Left ventricle myocardium inferior (tissue), 1 donor: ENCODE measurements around the gene ADCY7. TPM values are rescaled to one million over a fixed set of nuclear protein-coding genes. Genes with fewer than 3 reads are reported as not detected.

Experiments
- DNase-seq: peaks from one replicate; pipeline ENCODE4 v3.0.0-alpha.2; 2020
- H3K27ac ChIP-seq: fragments of 200-600 bp; replicated peaks from 2 replicates; pipeline ENCODE4 v1.8.0; 2021
- H3K27me3 ChIP-seq: fragments of 200-600 bp; 2 replicates; pipeline ENCODE4 v1.8.0; 2021; ENCODE audit warnings: low read depth
- H3K36me3 ChIP-seq: fragments of 200-600 bp; 2 replicates; pipeline ENCODE4 v1.8.0; 2021
- H3K4me1 ChIP-seq: fragments of 200-600 bp; 2 replicates; pipeline ENCODE4 v1.8.0; 2021
- H3K4me3 ChIP-seq: fragments of 200-600 bp; 2 replicates; pipeline ENCODE4 v1.8.0; 2021; ENCODE audit warnings: mild to moderate bottlenecking, moderate library complexity
- H3K9me3 ChIP-seq: fragments of 200-600 bp; replicated peaks from 2 replicates; pipeline ENCODE4 v1.8.0; 2021
- CTCF ChIP-seq: fragments of 200-600 bp; IDR thresholded peaks from 2 replicates; pipeline ENCODE4 v1.8.0; 2021; ENCODE audit warnings: antibody characterized with exemption, mild to moderate bottlenecking, borderline replicate concordance
- intact Hi-C: fragments of 100-400 bp; cut with micrococcal nuclease; formaldehyde crosslinking; loops from one replicate; pipeline ENCODE4 v1.11.0; 2022
- total RNA-seq: library from RNA; stranded (reverse); fragmentation: NEBNext Ultra II Directional; extraction: Animal tissue kit (Norgen Biotek cat#: 25700); gene quantifications from one replicate; pipeline ENCODE4 v1.2.1, GENCODE V29; 2021
- donor health status: DM: no; HTN: yes; CAD: no; lungs with severe emphysema.

The ADCY7 gene
- total RNA-seq, 1 donor from 2014 or later, result 9.7 TPM

GRCh38 chr16:50276801-50277555 lies 10.6 kb downstream of the ADCY7 start:
- intact Hi-C loops, result no loop called here
- no peak for TF ChIP-seq CTCF

GRCh38 chr16:50278251-50278650 lies 11.9 kb downstream of the ADCY7 start:
- H3K27me3 ChIP-seq, result peaks cover 3% of the 10 kb centered on the region
- H3K4me1 ChIP-seq, result peaks cover 16% of the 10 kb centered on the region
- H3K27ac ChIP-seq, result peak overlapping the region; percentile 33
- H3K36me3 ChIP-seq, result no peaks in the 10 kb centered on the region
- intact Hi-C loops, result no loop called here
- H3K9me3 ChIP-seq, result peaks cover 11% of the 10 kb centered on the region
- TF ChIP-seq CTCF, result no peak
- H3K4me3 ChIP-seq, result no peak overlapping the region
- no peak for DNase-seq

More at GRCh38 chr16:50276801-50277555, 10.6 kb downstream of the ADCY7 start:
- no peaks in the 10 kb centered on the region for H3K36me3 ChIP-seq
- H3K27me3 ChIP-seq, result peaks cover 3% of the 10 kb centered on the region
- H3K9me3 ChIP-seq, result peaks cover 11% of the 10 kb centered on the region
- peak overlapping the region; percentile 12 for H3K27ac ChIP-seq
- H3K4me3 ChIP-seq, result no peak overlapping the region
- H3K4me1 ChIP-seq, result peaks cover 8% of the 10 kb centered on the region
- no peak for DNase-seq

- Histone ChIP-seq H3K4me1 (peaks cover 27% of the 10 kb centered on the region), H3K27ac (peak overlapping the region; percentile 51), H3K4me3 (no peak overlapping the region), H3K27me3 (peaks cover 3% of the 10 kb centered on the region), H3K36me3 (no peaks in the 10 kb centered on the region), H3K9me3 (peaks cover 11% of the 10 kb centered on the region)
- intact Hi-C loops, result no loop called here
- no peak for TF ChIP-seq CTCF
- DNase-seq, result no peak
These were observed 13.1 kb downstream of the ADCY7 start for GRCh38 chr16:50279504-50279865.

GRCh38 chr16:50280932-50281331 lies 14.6 kb downstream of the ADCY7 start:
- DNase-seq, result peak; percentile 10
- no peak for TF ChIP-seq CTCF
- H3K4me3 ChIP-seq, result no peak overlapping the region
- H3K27ac ChIP-seq, result peak overlapping the region; percentile 19
- peaks cover 29% of the 10 kb centered on the region for H3K4me1 ChIP-seq
- no peaks in the 10 kb centered on the region for H3K36me3 ChIP-seq
- H3K9me3 ChIP-seq, result peaks cover 11% of the 10 kb centered on the region
- H3K27me3 ChIP-seq, result peaks cover 3% of the 10 kb centered on the region
- intact Hi-C loops, result no loop called here

- intact Hi-C loops, result no loop called here
- H3K4me1 ChIP-seq, result peaks cover 29% of the 10 kb centered on the region
- peaks cover 3% of the 10 kb centered on the region for H3K27me3 ChIP-seq
- peak overlapping the region; percentile 11 for H3K4me3 ChIP-seq
- DNase-seq, result no peak
- H3K27ac ChIP-seq, result peak overlapping the region; percentile 61
- H3K36me3 ChIP-seq, result no peaks in the 10 kb centered on the region
- no peak for TF ChIP-seq CTCF
- H3K9me3 ChIP-seq, result peaks cover 13% of the 10 kb centered on the region
These were observed 15.1 kb downstream of the ADCY7 start for GRCh38 chr16:50281391-50282009.
